GM12892 (cell line): ENCODE data around the gene LCN2.

ENCODE experiments used
- POLR2A ChIP-seq: IDR thresholded peaks from 2 replicates; pipeline ENCODE4 v1.6.1; 2011; ENCODE audit warnings: low read depth, low read length, control low read depth
- POLR2AphosphoS5 ChIP-seq: IDR thresholded peaks from 2 replicates; pipeline ENCODE4 v1.6.1; 2011; ENCODE audit warnings: low read depth, low read length, control low read depth

- TF ChIP-seq POLR2A (no peak; the same call in 1 of the 2 replicates), POLR2AphosphoS5 (no peak)
These were observed 42.2 kb upstream of the LCN2 start for GRCh38 chr9:128106940-128107467.
